Effector memory CD4-positive, alpha-beta T cell (primary cell): ENCODE data around the gene MAMSTR.
"Not testable (repeated sequence)": the region's sequence is repeated elsewhere in the genome, so short reads cannot be mapped to it uniquely, and the experiment has no call there.

Source experiments
- DNase-seq, 3 donors: peaks; one replicate each; pipeline ENCODE4 v3.0.0-alpha.2; 2020
- H3K27ac ChIP-seq: 2 replicates; pipeline ENCODE4 v1.7.0; 2013; ENCODE audit warnings: mild to moderate bottlenecking, low read length, moderate library complexity; ENCODE audit not compliant: insufficient read depth, poor library complexity, severe bottlenecking
- H3K27me3 ChIP-seq: replicated peaks from 2 replicates; pipeline ENCODE4 v1.7.0; 2013; ENCODE audit warnings: mild to moderate bottlenecking, low read length; ENCODE audit not compliant: insufficient read depth, control insufficient read depth, poor library complexity, severe bottlenecking
- H3K36me3 ChIP-seq: 2 replicates; pipeline ENCODE4 v1.7.0; 2013; ENCODE audit warnings: mild to moderate bottlenecking, low read length, moderate library complexity; ENCODE audit not compliant: control insufficient read depth, insufficient read depth
- H3K4me1 ChIP-seq: 2 replicates; pipeline ENCODE4 v1.7.0; 2013; ENCODE audit warnings: low read length, mild to moderate bottlenecking; ENCODE audit not compliant: control insufficient read depth, insufficient read depth, poor library complexity, severe bottlenecking
- H3K4me3 ChIP-seq: 2 replicates; pipeline ENCODE4 v1.7.0; 2013; ENCODE audit warnings: low read length, low read depth, mild to moderate bottlenecking; ENCODE audit not compliant: insufficient read depth, poor library complexity, severe bottlenecking
- H3K9me3 ChIP-seq: 2 replicates; pipeline ENCODE4 v1.7.0; 2013; ENCODE audit warnings: mild to moderate bottlenecking, low read length, moderate library complexity; ENCODE audit not compliant: control insufficient read depth

MAMSTR gene

DNA sequence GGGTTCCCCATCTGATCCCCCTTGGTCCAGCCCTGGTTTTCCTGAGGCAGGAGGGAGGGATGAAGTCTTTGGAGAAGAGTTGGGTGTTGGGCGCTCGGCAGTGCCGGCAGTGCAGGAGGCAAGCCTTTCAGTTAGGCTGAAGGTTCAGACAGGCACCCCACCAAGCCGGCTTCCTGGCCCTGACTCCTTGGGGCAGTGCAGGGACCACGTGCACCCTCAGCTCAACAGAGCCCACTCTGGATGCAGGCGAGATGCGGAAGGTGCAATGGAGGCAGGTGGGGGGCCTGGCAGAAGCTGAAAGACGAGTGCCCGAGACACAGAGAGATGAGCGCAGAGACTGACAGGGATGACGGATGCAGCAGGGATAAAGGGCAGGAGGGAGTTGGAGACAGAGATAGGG, 11.1 kb downstream of the MAMSTR start:
- Histone ChIP-seq H3K36me3 (no peaks in the 10 kb centered on the region), H3K9me3 (no peaks in the 10 kb centered on the region), H3K27ac (no peak overlapping the region), H3K4me1 (peaks cover 6% of the 10 kb centered on the region), H3K4me3 (no peak overlapping the region), H3K27me3 (no peaks in the 10 kb centered on the region)
- no peak for DNase-seq

DNA sequence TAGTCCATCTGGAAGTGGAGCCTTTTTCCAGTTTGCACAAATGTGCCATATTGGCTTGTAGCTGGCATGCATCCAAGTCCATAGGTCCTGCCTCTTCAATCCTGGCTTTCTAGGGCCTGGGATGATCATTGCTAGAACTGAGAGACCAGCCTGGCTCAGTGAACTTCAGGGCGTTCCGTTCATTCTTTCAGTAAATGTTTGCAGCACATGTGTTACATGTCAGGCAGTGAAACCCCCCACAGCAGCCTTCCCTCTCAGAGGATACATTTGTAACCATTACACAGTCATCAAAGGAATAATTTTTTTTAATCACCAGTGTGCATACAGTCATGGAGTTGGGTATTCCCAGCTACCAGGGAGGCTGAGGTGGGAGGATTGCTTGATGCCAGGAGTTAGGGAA, 14.1 kb downstream of the MAMSTR start:
- DNase-seq, result no peak
- Histone ChIP-seq H3K4me3 (no peak overlapping the region), H3K36me3 (no peaks in the 10 kb centered on the region)

DNA sequence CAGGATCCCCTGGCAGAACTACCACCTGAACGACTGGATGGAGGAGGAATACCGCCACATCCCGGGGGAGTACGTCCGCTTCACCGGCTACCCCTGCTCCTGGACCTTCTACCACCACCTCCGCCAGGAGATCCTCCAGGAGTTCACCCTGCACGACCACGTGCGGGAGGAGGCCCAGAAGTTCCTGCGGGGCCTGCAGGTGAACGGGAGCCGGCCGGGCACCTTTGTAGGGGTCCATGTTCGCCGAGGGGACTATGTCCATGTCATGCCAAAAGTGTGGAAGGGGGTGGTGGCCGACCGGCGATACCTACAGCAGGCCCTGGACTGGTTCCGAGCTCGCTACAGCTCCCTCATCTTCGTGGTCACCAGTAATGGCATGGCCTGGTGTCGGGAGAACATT, 16.2 kb downstream of the MAMSTR start:
- Histone ChIP-seq H3K9me3 (no peaks in the 10 kb centered on the region), H3K36me3 (no peaks in the 10 kb centered on the region), H3K4me1 (no peaks in the 10 kb centered on the region), H3K27me3 (no peaks in the 10 kb centered on the region), H3K27ac (no peak overlapping the region), H3K4me3 (no peak overlapping the region)
- DNase-seq, result no peak

More for the DNA sequence above, 14.1 kb downstream of the MAMSTR start:
- Histone ChIP-seq H3K4me1 (no peaks in the 10 kb centered on the region), H3K27me3 (no peaks in the 10 kb centered on the region), H3K9me3 (no peaks in the 10 kb centered on the region), H3K27ac (no peak overlapping the region)

DNA sequence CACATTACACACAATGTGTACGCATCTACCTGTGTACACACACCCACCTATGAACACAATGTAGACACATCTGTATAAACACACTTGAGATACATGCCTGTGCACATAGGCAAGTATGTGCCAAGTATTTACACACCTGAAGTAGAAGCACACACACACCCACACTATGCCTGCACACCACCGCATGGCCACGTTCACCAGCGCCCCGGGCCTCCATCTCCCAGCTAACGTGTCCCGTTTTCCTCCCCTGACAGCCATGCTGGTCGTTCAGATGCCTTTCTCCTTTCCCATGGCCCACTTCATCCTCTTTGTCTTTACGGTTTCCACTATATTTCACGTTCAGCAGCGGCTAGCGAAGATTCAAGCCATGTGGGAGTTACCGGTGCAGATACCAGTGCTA, 16.8 kb downstream of the MAMSTR start:
- Histone ChIP-seq H3K36me3 (no peaks in the 10 kb centered on the region), H3K4me3 (no peak overlapping the region), H3K4me1 (no peaks in the 10 kb centered on the region), H3K27me3 (no peaks in the 10 kb centered on the region), H3K27ac (no peak overlapping the region), H3K9me3 (no peaks in the 10 kb centered on the region)
- no peak for DNase-seq

DNA sequence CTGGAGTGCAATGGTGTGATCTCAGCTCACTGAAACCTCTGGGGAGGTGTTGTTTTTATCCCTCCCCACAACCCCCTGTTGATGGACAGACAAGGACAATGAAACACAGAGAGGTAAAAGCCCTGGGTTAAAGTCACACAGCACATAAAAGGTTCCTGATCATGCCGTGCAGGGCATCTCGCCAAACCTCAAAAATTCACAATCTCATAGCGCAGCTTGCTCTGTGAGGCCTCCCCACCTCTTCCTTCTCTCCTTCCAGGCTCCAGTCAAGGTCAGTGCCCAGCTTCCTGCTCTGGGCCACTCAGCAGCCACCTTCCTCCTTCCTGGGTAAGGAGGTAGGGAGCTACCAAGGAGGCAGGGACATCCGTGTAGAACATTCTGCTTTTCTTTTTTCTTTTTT, 21.5 kb downstream of the MAMSTR start:
- no peak overlapping the region for H3K4me3 ChIP-seq
- peaks cover 7% of the 10 kb centered on the region for H3K27me3 ChIP-seq
- no peak for DNase-seq
- no peak overlapping the region for H3K27ac ChIP-seq
- no peaks in the 10 kb centered on the region for H3K9me3 ChIP-seq
- no peaks in the 10 kb centered on the region for H3K36me3 ChIP-seq
- H3K4me1 ChIP-seq, result peaks cover 8% of the 10 kb centered on the region

DNA sequence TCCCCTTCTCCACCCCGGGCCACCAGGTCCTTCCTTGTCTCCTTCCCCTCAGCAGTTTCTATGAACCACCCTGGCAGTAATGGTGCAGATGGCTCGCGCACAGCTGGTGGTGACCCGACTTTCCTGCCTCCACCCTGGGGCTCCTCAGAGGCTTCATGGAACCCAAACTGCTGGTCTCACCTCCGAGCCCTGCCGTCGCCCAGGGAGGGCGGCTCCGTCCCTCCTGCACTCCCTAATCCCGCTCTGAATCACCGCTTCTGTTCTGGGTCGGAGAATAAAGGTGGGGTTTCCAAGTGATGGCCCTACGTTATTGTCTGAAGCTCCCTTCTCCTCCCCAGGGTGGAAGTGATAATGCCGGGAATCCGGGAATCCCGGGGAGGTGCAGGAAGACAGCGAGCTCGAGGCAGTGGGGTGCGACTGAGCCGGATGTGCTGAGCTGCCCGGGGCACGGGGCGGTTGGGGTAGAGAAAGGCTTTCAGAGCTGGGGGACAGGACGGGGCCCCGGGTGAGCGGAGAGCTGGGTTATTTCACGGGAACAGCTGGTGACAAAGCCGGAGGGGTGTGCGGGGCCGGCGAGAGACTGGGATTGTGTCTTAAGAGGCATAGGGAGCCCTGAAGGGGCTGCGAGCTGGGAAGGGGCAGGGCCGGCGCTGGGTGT, 23.0 kb downstream of the MAMSTR start:
- Histone ChIP-seq H3K9me3 (no peaks in the 10 kb centered on the region), H3K36me3 (no peaks in the 10 kb centered on the region), H3K27me3 (peaks cover 7% of the 10 kb centered on the region), H3K27ac (no peak overlapping the region), H3K4me3 (no peak overlapping the region), H3K4me1 (peaks cover 8% of the 10 kb centered on the region)
- DNase-seq, result no peak

DNA sequence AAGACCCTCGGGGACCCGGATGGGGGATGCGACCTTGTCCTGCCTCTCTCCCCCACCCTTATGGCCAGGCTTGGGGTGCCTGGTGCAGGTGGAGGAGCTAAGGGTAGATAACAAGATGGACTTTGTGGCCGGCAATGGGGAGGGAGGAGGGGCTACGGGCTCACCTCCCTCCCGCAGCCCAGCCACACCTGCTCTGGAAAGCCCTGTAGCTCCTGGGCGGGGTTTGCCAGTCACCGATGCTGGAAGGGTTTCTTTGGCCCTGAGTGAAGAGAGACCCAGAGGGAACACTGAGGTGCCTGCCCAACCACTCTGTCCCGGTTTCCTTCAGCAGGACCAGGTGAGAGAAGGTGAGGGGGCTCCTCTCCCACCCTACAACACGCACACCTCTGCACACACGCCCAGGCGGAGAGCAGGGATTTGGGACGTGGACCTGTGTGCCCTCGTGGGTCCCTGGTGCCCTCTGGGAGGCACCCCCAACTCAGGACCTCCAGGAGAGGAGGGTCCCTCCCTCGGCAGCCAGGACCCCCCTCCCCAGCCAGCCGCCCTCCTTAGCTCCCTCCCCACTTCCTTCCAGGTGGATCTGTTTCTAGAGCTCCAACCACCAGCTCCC, 23.7 kb downstream of the MAMSTR start, which contains the start of gene FUT2:
FUT2 (plus strand) TSS at position 229 of the 610 bp plus-strand sequence. CDS start 6,986 bp downstream, outside the sequence.
- H3K36me3 ChIP-seq, result no peaks in the 10 kb centered on the region
- peaks cover 8% of the 10 kb centered on the region for H3K4me1 ChIP-seq
- no peak within 1 kb of the TSS for H3K27ac ChIP-seq
- H3K4me3 ChIP-seq, result no peak within 1 kb of the TSS
- DNase-seq, result no peak
- peaks cover 7% of the 10 kb centered on the region for H3K27me3 ChIP-seq
- no peaks in the 10 kb centered on the region for H3K9me3 ChIP-seq

DNA sequence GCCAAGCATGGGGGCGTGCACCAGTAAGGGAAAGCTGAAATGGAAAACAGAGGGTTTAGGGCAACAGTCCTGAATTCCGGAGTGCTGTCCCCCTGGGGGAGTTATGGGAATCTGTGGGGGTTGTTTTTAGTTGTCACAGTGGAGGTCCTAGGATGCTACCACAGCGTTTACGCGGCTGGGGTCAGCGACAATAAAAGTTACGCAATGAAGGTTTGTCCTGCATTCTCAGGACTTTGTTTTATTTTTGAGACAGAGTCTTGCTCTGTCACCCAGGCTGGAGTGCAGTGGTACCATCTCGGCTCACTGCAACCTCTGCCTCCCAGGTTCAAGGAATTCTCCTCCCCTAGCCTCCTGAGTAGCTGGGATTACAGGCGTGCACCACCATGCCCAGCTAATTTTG, 25.9 kb downstream of the MAMSTR start:
- not testable (repeated sequence) for H3K36me3 ChIP-seq, DNase-seq, H3K27ac ChIP-seq, H3K4me1 ChIP-seq, H3K4me3 ChIP-seq, H3K9me3 ChIP-seq, H3K27me3 ChIP-seq

DNA sequence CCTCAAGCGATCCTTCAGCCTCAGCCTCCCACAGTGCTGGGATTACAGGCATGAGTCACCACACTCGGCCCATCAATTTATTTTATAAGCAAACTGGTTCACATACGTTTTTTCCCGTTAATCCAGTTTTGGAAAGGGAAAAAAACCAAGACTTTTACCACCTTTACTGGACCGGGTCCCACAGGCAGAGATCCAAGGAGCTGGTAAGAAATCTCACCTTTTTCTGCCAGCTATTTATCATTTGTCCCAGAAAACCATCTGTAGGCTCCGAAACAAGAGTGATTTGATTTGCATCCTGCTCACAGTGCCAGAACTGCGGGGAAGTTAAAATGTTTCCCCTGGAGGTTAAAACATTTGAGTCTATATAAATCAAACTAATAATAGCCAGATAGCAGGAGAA, 30.1 kb downstream of the MAMSTR start:
- no peaks in the 10 kb centered on the region for H3K4me1 ChIP-seq
- DNase-seq, result no peak
- H3K36me3 ChIP-seq, result no peaks in the 10 kb centered on the region
- H3K4me3 ChIP-seq, result no peak overlapping the region
- no peaks in the 10 kb centered on the region for H3K9me3 ChIP-seq
- H3K27me3 ChIP-seq, result no peaks in the 10 kb centered on the region
- H3K27ac ChIP-seq, result no peak overlapping the region

DNA sequence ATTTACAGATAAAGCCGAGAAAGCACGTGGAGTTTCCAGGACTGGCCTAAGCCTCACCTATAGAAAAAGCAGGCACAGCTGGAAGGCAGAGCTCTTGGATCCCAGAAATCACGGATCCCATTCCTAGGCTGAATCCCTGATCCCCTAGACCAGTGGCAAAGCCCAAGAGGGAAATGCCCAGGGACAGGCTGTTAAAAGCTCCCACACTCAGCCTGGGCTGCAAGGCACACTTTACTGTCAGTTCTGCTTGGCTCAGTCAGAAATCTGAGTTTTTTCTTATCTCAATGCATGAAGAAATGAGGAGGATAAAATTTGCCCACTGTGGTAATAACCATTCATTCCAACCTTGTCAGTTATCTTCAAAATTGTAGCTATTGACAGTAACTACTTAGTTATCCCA, 31.7 kb downstream of the MAMSTR start:
- DNase-seq, result no peak
- no peak overlapping the region for H3K4me3 ChIP-seq

More for the DNA sequence above, 31.7 kb downstream of the MAMSTR start:
- no peaks in the 10 kb centered on the region for H3K36me3 ChIP-seq
- H3K27me3 ChIP-seq, result no peaks in the 10 kb centered on the region
- no peaks in the 10 kb centered on the region for H3K4me1 ChIP-seq
- H3K27ac ChIP-seq, result no peak overlapping the region
- no peaks in the 10 kb centered on the region for H3K9me3 ChIP-seq
